HG03442 (cell line): ENCODE measurements around the gene ZFYVE28.
"Not testable (repeated sequence)": the region's sequence is repeated elsewhere in the genome, so short reads cannot be mapped to it uniquely, and the experiment has no call there.

Source experiments
- ATAC-seq: cut with Tn5 transposase; IDR thresholded peaks from one replicate; pipeline ENCODE4 v1.9.1; 2021; ENCODE audit warnings: mild to moderate bottlenecking, moderate library complexity; ENCODE audit not compliant: unreplicated experiment

Gene ZFYVE28

DNA sequence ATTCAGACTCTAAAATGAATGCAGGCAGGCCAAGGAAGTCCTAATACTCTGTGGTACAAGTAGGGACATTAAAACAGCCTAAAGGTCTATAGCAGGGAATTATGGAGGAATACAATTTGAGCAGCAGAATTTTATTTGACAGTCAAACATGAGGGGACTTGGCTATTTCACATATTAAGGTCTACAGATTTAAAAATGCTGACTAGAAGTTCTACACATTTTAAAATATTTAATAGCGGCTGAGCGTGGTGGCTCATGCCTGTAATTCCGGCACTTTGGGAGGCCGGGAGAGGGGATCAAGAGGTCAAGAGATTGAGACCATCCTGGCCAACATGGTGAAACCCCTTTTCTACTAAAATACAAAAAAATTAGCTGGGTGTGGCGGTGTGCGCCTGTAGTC lies 187.4 kb downstream of the ZFYVE28 start:
- ATAC-seq: no peak

DNA sequence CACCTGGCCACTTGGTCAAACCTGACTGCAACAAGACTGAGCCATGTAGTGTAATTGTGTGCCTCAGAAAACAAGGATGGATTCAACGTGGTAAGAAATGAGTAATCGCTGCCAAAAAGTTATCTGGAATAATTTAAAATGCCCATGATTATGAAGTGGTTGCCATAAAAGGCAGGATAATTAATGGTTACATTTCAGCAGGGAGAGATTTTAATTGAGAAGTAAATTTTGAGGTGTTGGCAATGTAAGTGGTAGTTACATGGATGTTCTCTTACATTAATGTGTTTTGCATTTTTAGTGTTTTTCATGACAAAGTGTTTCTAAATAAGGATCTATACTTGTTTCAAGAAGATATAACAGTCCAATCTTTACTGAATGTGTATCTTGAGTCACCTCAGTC lies 192.2 kb downstream of the ZFYVE28 start:
- ATAC-seq: no peak

DNA sequence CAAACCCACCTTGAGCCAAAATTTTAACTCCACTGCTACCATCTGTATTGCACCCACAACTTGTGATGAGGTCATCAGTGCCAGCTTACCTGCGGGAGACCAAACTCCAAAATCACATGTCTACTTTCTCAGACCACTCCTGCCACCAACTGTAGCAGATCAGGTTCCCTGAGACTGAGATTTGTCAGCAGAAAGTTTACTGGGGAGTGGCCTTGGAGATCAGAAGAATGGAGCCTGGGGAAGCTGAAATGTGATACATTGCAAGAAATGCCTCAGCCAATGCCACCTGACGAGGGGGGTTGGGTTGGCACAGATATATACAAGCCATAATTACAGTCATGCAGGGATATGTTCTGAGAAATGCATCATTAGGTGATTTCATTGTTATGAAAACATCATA lies 195.6 kb downstream of the ZFYVE28 start:
- no peak for ATAC-seq

DNA sequence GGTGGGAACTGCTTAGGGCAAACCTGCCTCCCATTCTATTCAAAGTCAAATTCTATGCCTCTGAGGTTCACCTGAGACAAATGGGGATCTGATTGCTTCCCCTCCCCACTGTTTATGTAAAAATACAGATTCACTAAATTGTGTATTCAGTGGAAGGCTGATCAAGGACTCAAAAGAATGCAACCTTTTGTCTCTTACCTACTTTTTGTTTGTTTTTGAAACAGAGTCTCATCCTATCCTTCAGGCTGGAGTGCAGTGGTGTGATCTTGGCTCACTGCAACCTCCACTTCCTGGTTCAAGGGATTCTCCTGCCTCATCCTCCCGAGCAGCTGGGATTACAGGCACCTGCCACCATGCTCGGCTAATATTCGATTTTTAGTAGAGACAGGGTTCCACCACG lies 197.1 kb downstream of the ZFYVE28 start:
- not testable (repeated sequence) for ATAC-seq

DNA sequence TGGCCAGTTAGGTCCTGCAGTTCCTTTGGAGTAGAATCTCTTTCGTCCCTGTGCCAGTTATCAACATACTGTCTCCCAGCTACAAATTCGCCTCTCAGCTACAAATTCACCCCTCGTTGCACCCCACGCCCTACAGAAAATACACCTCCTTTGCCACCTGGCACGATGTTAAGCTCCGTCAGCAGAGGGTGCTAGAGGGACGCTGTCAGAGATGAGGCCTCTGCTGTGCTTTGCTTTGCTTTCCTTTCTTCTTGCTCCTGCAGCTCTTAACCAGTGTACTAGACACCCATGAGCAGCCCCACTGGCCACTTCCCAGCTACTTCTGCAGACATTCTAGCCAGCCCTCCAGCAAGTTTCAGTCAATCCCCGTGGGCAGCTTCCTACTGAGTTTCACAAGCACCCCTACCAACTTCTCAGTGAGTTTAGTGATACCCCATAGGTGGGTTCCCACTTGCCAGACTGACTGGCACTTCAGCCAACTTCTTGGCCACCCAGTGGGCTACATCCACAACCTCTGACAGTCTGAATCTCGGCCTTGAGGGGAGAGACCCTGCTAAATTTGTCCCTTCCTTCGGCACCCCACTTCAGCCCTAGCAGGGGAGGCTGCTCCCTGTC lies 198.3 kb downstream of the ZFYVE28 start:
- ATAC-seq: peak; percentile 49
